SK-N-SH treated with all-trans-retinoic acid at 6 μM for 48 hours (cell line): ENCODE data around the gene FARS2.

Experiments used
- ATAC-seq: fragments of 200-7000 bp; cut with Tn5 transposase; 3 replicates; pipeline ENCODE4 v1.9.1; 2020; ENCODE audit warnings: mild to moderate bottlenecking, moderate library complexity
- ARNTL ChIP-seq: fragments of 450-650 bp; formaldehyde crosslinking; IDR thresholded peaks from 2 replicates; pipeline ENCODE4 v1.5.0; 2020; ENCODE audit warnings: low read depth, mild to moderate bottlenecking, moderate library complexity, borderline replicate concordance
- CSDC2 ChIP-seq: fragments of 250-450 bp; sonication (Bioruptor Pico); IDR thresholded peaks from 2 replicates; pipeline ENCODE4 v1.5.0; 2020; ENCODE audit warnings: mild to moderate bottlenecking, moderate library complexity
- CSRNP3 ChIP-seq: fragments of 250-450 bp; sonication (Bioruptor Pico); IDR thresholded peaks from 2 replicates; pipeline ENCODE4 v1.5.1; 2021; ENCODE audit warnings: mild to moderate bottlenecking, moderate library complexity
- ESRRG ChIP-seq: fragments of 250-450 bp; sonication (Bioruptor Pico); IDR thresholded peaks from 2 replicates; pipeline ENCODE4 v1.6.1; 2021; ENCODE audit warnings: mild to moderate bottlenecking
- ISL1 ChIP-seq: fragments of 250-450 bp; sonication (Bioruptor Pico); IDR thresholded peaks from 2 replicates; pipeline ENCODE4 v2.1.2; 2022; ENCODE audit warnings: mild to moderate bottlenecking, moderate library complexity
- OSR1 ChIP-seq: fragments of 250-450 bp; sonication (Bioruptor Pico); IDR thresholded peaks from 2 replicates; pipeline ENCODE4 v1.8.0; 2022; ENCODE audit warnings: moderate library complexity, mild to moderate bottlenecking, inconsistent platforms
- PATZ1 ChIP-seq: fragments of 250-450 bp; sonication (Bioruptor Pico); IDR thresholded peaks from 2 replicates; pipeline ENCODE4 v1.8.0; 2020; ENCODE audit warnings: mild to moderate bottlenecking, moderate library complexity, borderline replicate concordance
- POU6F1 ChIP-seq: fragments of 250-450 bp; sonication (Bioruptor Pico); IDR thresholded peaks from 2 replicates; pipeline ENCODE4 v1.8.0; 2021; ENCODE audit warnings: low read depth, mild to moderate bottlenecking, moderate library complexity, borderline replicate concordance
- PPARA ChIP-seq: fragments of 250-450 bp; sonication (Bioruptor Pico); IDR thresholded peaks from 2 replicates; pipeline ENCODE4 v1.5.0; 2020; ENCODE audit warnings: mild to moderate bottlenecking, borderline replicate concordance
- SNAI2 ChIP-seq: fragments of 250-450 bp; sonication (Bioruptor Pico); IDR thresholded peaks from 2 replicates; pipeline ENCODE4 v1.5.0; 2020; ENCODE audit warnings: mild to moderate bottlenecking, moderate library complexity
- TCF4 ChIP-seq: fragments of 250-450 bp; sonication (Bioruptor Pico); IDR thresholded peaks from 2 replicates; pipeline ENCODE4 v1.8.0; 2021; ENCODE audit warnings: mild to moderate bottlenecking, moderate library complexity, borderline replicate concordance
- TOX ChIP-seq: fragments of 250-450 bp; sonication (Bioruptor Pico); IDR thresholded peaks from 2 replicates; pipeline ENCODE4 v1.8.0; 2021; ENCODE audit warnings: mild to moderate bottlenecking, moderate library complexity, borderline replicate concordance
- TSHZ2 ChIP-seq: fragments of 250-450 bp; sonication (Bioruptor Pico); IDR thresholded peaks from 2 replicates; pipeline ENCODE4 v1.5.0; 2020; ENCODE audit warnings: mild to moderate bottlenecking, moderate library complexity
- ZFP30 ChIP-seq: fragments of 450-650 bp; formaldehyde crosslinking; IDR thresholded peaks from 2 replicates; pipeline ENCODE4 v1.5.0; 2022; ENCODE audit warnings: mild to moderate bottlenecking, moderate library complexity
- ZNF70 ChIP-seq: fragments of 450-650 bp; formaldehyde crosslinking; IDR thresholded peaks from 2 replicates; pipeline ENCODE4 v1.5.0; 2020; ENCODE audit warnings: mild to moderate bottlenecking, moderate library complexity
- ZNF8 ChIP-seq: fragments of 450-650 bp; formaldehyde crosslinking; IDR thresholded peaks from 2 replicates; pipeline ENCODE4 v1.5.0; 2020; ENCODE audit warnings: mild to moderate bottlenecking, moderate library complexity

Gene FARS2

GRCh38 chr6:5736016-5736738 lies 474.9 kb downstream of the FARS2 start:
- TF ChIP-seq TOX (CRISPR knock-in tag) (no peak), ZFP30 (CRISPR knock-in tag) (no peak), SNAI2 (CRISPR knock-in tag) (no peak), ISL1 (CRISPR knock-in tag) (no peak), TSHZ2 (CRISPR knock-in tag) (no peak)
- ATAC-seq, result no peak

- ATAC-seq, result no peak
- TF ChIP-seq PATZ1 (CRISPR knock-in tag), result no peak
- TF ChIP-seq ZFP30 (CRISPR knock-in tag), result no peak
- no peak for TF ChIP-seq PPARA (CRISPR knock-in tag)
- no peak for TF ChIP-seq CSRNP3 (CRISPR knock-in tag)
- no peak for TF ChIP-seq OSR1
- TF ChIP-seq ARNTL, result no peak
- no peak for TF ChIP-seq ISL1 (CRISPR knock-in tag)
- no peak for TF ChIP-seq ESRRG (CRISPR knock-in tag)
- TF ChIP-seq ZNF8 (CRISPR knock-in tag), result no peak
- no peak for TF ChIP-seq POU6F1 (CRISPR knock-in tag)
- no peak for TF ChIP-seq ZNF70 (CRISPR knock-in tag)
- TF ChIP-seq CSDC2 (CRISPR knock-in tag), result no peak
- TF ChIP-seq TCF4 (CRISPR knock-in tag), result no peak
Measured at GRCh38 chr6:5737460-5737859, 476.1 kb downstream of the FARS2 start.

- ATAC-seq, result no peak
- TF ChIP-seq TSHZ2 (CRISPR knock-in tag) (no peak), PATZ1 (CRISPR knock-in tag) (no peak)
Measured at GRCh38 chr6:5738211-5738610, 476.9 kb downstream of the FARS2 start.
